ENCODE data around the gene ACAP3. TPM values are rescaled to one million over a fixed set of nuclear protein-coding genes. Genes with fewer than 3 reads are reported as not detected.

Gene ACAP3
- total and polyA plus RNA-seq, 10 of the 15 experiments (the other 5 are each of a cell fraction or from before 2014, with no cell fraction given) = 0.05 to 34.2 (median 7.1) TPM

DNA sequence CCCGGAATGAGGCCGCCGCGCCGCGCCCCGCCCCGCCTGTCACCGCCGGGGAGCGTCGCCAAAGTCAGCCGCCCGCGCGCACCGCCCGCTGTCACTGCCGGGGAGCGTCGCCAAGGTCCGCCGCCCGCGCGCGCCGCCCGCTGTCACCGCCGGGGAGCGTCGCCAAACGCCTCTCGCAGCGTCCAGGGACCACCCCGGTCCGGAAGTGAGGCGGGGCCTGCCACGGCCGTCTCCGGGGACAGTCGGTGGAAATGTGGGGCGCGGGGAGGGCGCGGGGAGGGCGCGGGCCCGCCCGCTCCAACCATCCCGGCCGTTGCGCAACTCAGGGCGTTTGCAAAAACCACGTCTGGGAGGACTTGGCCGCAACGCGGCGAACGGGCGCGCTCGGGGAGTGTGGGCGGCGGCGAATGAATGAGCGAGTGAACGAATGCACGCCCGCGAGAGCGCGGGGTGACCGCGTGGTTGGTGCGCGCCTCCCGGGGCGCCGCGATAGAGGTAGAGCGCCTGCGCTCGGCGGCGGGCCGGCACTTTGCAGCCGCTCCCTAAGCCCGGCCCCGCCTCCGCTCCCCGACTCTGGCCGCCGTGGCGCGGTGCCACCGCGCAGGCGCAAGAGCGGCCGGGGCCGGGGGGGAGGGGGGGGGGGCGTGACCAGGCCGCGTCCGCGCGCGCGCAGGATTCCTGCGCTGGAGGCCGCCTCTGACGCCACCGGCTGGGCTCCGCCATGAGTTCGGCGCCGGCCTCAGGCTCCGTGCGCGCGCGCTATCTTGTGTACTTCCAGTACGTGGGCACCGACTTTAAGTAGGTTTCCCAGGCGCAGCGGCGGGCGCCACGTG is at the start of gene ACAP3, which contains the start of gene PUSL1 (continued):
- TF ChIP-seq, protein P1, sequence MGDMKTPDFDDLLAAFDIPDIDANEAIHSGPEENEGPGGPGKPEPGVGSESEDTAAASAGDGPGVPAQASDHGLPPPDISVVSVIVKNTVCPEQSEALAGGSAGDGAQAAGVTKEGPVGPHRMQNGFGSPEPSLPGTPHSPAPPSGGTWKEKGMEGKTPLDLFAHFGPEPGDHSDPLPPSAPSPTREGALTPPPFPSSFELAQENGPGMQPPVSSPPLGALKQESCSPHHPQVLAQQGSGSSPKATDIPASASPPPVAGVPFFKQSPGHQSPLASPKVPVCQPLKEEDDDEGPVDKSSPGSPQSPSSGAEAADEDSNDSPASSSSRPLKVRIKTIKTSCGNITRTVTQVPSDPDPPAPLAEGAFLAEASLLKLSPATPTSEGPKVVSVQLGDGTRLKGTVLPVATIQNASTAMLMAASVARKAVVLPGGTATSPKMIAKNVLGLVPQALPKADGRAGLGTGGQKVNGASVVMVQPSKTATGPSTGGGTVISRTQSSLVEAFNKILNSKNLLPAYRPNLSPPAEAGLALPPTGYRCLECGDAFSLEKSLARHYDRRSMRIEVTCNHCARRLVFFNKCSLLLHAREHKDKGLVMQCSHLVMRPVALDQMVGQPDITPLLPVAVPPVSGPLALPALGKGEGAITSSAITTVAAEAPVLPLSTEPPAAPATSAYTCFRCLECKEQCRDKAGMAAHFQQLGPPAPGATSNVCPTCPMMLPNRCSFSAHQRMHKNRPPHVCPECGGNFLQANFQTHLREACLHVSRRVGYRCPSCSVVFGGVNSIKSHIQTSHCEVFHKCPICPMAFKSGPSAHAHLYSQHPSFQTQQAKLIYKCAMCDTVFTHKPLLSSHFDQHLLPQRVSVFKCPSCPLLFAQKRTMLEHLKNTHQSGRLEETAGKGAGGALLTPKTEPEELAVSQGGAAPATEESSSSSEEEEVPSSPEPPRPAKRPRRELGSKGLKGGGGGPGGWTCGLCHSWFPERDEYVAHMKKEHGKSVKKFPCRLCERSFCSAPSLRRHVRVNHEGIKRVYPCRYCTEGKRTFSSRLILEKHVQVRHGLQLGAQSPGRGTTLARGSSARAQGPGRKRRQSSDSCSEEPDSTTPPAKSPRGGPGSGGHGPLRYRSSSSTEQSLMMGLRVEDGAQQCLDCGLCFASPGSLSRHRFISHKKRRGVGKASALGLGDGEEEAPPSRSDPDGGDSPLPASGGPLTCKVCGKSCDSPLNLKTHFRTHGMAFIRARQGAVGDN (IDR thresholded peaks at IDR 0.05) = no peak
- TF ChIP-seq SMAD5 (IDR thresholded peaks at IDR 0.05; ENCODE audit: low read depth) (no peak), POLR2AphosphoS2 (IDR thresholded peaks at IDR 0.05; ENCODE audit: low read depth, low read length) (0 out of 2 replicates have a peak, but pooled peaks have one; percentile 9), GATAD2B (conservative IDR thresholded peaks at IDR 0.05; ENCODE audit: low read depth) (peak; percentile 29), NR2C1 (IDR thresholded peaks at IDR 0.05) (no peak; the same call in 1 of the 2 replicates), EP300 (IDR thresholded peaks at IDR 0.05; ENCODE audit: borderline replicate concordance in 1 of 2, control insufficient read depth in 1 of 2, low read depth in 2 of 2, low read length in 2 of 2) (no peak), HDGF (IDR thresholded peaks at IDR 0.05) (no peak), BCL11A (IDR thresholded peaks at IDR 0.05; ENCODE audit: low read depth, low read length) (no peak), YY1 (IDR thresholded peaks at IDR 0.05; ENCODE audit: low read depth, low read length) (peak; percentile 81), IKZF1 (conservative IDR thresholded peaks at IDR 0.05) (peak; percentile 33), CHD2 (IDR thresholded peaks at IDR 0.05; ENCODE audit: borderline replicate concordance, low read depth, low read length) (no peak; the same call in 1 of the 2 replicates), TBL1XR1 (IDR thresholded peaks at IDR 0.05; ENCODE audit: low read depth, low read length) (no peak), RUNX3 (IDR thresholded peaks at IDR 0.05; ENCODE audit: low read length) (peak; percentile 56), RB1 (IDR thresholded peaks at IDR 0.05; ENCODE audit: borderline replicate concordance) (peak; percentile 77; the same call in 1 of the 2 replicates), BACH1 (IDR thresholded peaks at IDR 0.05; ENCODE audit: borderline replicate concordance) (peak; percentile 26; the same call in 1 of the 2 replicates), EGR1 (IDR thresholded peaks at IDR 0.05; ENCODE audit: borderline replicate concordance in 1 of 2, low read depth in 2 of 2, low read length in 2 of 2) (peak in 1 of 2 experiments; percentile 78; a peak in 2 of 3 replicates)
- TF ChIP-seq, protein P2, sequence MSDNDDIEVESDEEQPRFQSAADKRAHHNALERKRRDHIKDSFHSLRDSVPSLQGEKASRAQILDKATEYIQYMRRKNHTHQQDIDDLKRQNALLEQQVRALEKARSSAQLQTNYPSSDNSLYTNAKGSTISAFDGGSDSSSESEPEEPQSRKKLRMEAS (IDR thresholded peaks at IDR 0.05; ENCODE audit: low read depth, low read length) = peak; percentile 27; the same call in 1 of the 2 replicates
- TF ChIP-seq, protein P3, sequence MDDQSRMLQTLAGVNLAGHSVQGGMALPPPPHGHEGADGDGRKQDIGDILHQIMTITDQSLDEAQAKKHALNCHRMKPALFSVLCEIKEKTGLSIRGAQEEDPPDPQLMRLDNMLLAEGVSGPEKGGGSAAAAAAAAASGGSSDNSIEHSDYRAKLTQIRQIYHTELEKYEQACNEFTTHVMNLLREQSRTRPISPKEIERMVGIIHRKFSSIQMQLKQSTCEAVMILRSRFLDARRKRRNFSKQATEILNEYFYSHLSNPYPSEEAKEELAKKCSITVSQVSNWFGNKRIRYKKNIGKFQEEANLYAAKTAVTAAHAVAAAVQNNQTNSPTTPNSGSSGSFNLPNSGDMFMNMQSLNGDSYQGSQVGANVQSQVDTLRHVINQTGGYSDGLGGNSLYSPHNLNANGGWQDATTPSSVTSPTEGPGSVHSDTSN (IDR thresholded peaks at IDR 0.05; ENCODE audit: insufficient replicate concordance, low read depth, low read length) = no peak
- TF ChIP-seq, protein P4, sequence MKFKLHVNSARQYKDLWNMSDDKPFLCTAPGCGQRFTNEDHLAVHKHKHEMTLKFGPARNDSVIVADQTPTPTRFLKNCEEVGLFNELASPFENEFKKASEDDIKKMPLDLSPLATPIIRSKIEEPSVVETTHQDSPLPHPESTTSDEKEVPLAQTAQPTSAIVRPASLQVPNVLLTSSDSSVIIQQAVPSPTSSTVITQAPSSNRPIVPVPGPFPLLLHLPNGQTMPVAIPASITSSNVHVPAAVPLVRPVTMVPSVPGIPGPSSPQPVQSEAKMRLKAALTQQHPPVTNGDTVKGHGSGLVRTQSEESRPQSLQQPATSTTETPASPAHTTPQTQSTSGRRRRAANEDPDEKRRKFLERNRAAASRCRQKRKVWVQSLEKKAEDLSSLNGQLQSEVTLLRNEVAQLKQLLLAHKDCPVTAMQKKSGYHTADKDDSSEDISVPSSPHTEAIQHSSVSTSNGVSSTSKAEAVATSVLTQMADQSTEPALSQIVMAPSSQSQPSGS (IDR thresholded peaks at IDR 0.05; ENCODE audit: low read length) = no peak
- TF ChIP-seq, protein P5, sequence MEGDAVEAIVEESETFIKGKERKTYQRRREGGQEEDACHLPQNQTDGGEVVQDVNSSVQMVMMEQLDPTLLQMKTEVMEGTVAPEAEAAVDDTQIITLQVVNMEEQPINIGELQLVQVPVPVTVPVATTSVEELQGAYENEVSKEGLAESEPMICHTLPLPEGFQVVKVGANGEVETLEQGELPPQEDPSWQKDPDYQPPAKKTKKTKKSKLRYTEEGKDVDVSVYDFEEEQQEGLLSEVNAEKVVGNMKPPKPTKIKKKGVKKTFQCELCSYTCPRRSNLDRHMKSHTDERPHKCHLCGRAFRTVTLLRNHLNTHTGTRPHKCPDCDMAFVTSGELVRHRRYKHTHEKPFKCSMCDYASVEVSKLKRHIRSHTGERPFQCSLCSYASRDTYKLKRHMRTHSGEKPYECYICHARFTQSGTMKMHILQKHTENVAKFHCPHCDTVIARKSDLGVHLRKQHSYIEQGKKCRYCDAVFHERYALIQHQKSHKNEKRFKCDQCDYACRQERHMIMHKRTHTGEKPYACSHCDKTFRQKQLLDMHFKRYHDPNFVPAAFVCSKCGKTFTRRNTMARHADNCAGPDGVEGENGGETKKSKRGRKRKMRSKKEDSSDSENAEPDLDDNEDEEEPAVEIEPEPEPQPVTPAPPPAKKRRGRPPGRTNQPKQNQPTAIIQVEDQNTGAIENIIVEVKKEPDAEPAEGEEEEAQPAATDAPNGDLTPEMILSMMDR (IDR thresholded peaks at IDR 0.05 in 2 of 3, conservative IDR thresholded peaks at IDR 0.05 in 1 of 3; ENCODE audit: control insufficient read depth in 2 of 3, extremely low read depth in 1 of 3, insufficient read depth in 1 of 3, low read depth in 3 of 3, low read length in 3 of 3) = no peak
